OCI-LY7 (cell line): ENCODE data around the gene ZDHHC13.

Source experiments
- CTCF ChIP-seq: fragments of 200-600 bp; sonication (generic); conservative IDR thresholded peaks from 2 replicates; pipeline ENCODE4 v1.5.1; 2014; ENCODE audit warnings: mild to moderate bottlenecking, antibody characterized with exemption, low read length, moderate library complexity, mixed read lengths
- EZH2phosphoT487 ChIP-seq: fragments of 200-600 bp; sonication (generic); IDR thresholded peaks from 2 replicates; pipeline ENCODE4 v1.6.1; 2018; ENCODE audit warnings: low read depth, borderline replicate concordance, mild to moderate bottlenecking, mixed run types, antibody characterized with exemption, low read length, moderate library complexity, mixed read lengths

- TF ChIP-seq CTCF (no peak), EZH2phosphoT487 (no peak)
Measured at GRCh38 chr11:19073454-19074415, 43.2 kb upstream of the ZDHHC13 start.
